Lung (tissue), 12 donors: ENCODE data around the gene FUCA1. TPM values are rescaled to one million over a fixed set of nuclear protein-coding genes. Genes with fewer than 3 reads are reported as not detected.

Experiments used
- ATAC-seq: fragments of 200-7000 bp; cut with Tn5 transposase; one replicate; pipeline ENCODE4 v1.9.1; 2020; ENCODE audit warnings: moderate number of reproducible peaks; ENCODE audit not compliant: insufficient read depth, low FRiP score
- DNase-seq, 3 donors: peaks; one replicate each; pipeline ENCODE4 v3.0.0-alpha.2; 2013 to 2017
- H3K27ac ChIP-seq, 2 donors: one replicate each; pipeline ENCODE4 v1.5.1; 2013; ENCODE audit warnings: mild to moderate bottlenecking in 2 of 2, moderate library complexity in 2 of 2, control low read depth in 1 of 2, inconsistent platforms in 1 of 2, low read depth in 1 of 2, low read length in 1 of 2
- H3K27me3 ChIP-seq, 3 donors: one replicate each; pipeline ENCODE4 v1.5.1; 2013; ENCODE audit warnings: low read length in 2 of 3; ENCODE audit not compliant: control insufficient read depth in 3 of 3, insufficient read depth in 3 of 3
- H3K36me3 ChIP-seq, 4 donors: one replicate each; pipeline ENCODE4 v1.5.1; 2013; ENCODE audit warnings: low read length in 4 of 4, mild to moderate bottlenecking in 1 of 4, moderate library complexity in 1 of 4; ENCODE audit not compliant: control insufficient read depth in 4 of 4, insufficient read depth in 4 of 4
- H3K4me1 ChIP-seq, 5 donors: one replicate each; pipeline ENCODE4 v1.5.1; 2013; ENCODE audit warnings: low read length in 5 of 5, mild to moderate bottlenecking in 2 of 5, moderate library complexity in 1 of 5; ENCODE audit not compliant: control insufficient read depth in 5 of 5, insufficient read depth in 5 of 5
- H3K4me3 ChIP-seq: one replicate; pipeline ENCODE4 v1.5.1; 2013; ENCODE audit warnings: mild to moderate bottlenecking, control low read depth, moderate library complexity
- H3K9ac ChIP-seq, 2 donors: one replicate each; pipeline ENCODE4 v1.5.1; 2013; ENCODE audit warnings: low read length in 2 of 2, control low read depth in 1 of 2; ENCODE audit not compliant: insufficient read depth in 1 of 2
- H3K9me3 ChIP-seq, 4 donors: one replicate each; pipeline ENCODE4 v1.5.1; 2013; ENCODE audit warnings: low read length in 3 of 4, mild to moderate bottlenecking in 1 of 4, moderate library complexity in 1 of 4; ENCODE audit not compliant: control insufficient read depth in 4 of 4, insufficient read depth in 3 of 4
- whole genome bisulfite sequencing, 2 donors: extraction: QIAGEN DNeasy Blood & Tissue Kit; methylation state at CpG; one replicate each; pipeline ENCODE4 v1.1.7; 2013; 5-methylcytosine and 5-hydroxymethylcytosine counted together
- polyA plus RNA-seq, 2 donors: library from polyadenylated mRNA; stranded (reverse); fragments of 200-250 nt; gene quantifications; one replicate each; pipeline ENCODE4 v1.2.1, GENCODE V29; 2013
- total RNA-seq, 2 donors: library from RNA; depleted of rRNA in 1 of 2; stranded (reverse); fragments of >200 nt in 1 of 2; gene quantifications; one replicate each; pipeline ENCODE4 v1.2.1, GENCODE V29; 2014 to 2021
- TF ChIP-seq, protein P1 (sequence below): IDR thresholded peaks from 2 replicates; pipeline ENCODE4 v1.5.1; 2012; ENCODE audit warnings: mild to moderate bottlenecking; ENCODE audit errors: control extremely low read depth, extremely low read depth
- donor health status: control.
- donor health status: control.
- donor health status: Bipolar disorder and iron deficiency.
- donor health status: healthy.
- donor health status: DM: yes; HTN: yes; CAD: no.

Gene FUCA1
- total and polyA plus RNA-seq, 4 donors: 31.2 to 41.1 (median 35.6) TPM

- H3K27me3 ChIP-seq: no peaks in the 10 kb centered on the region
- H3K9ac ChIP-seq: no peak overlapping the region
- ATAC-seq (no peak), DNase-seq (no peak)
- no peaks in the 10 kb centered on the region for H3K4me1 ChIP-seq
- no peaks in the 10 kb centered on the region for H3K9me3 ChIP-seq
- TF ChIP-seq, protein P1, sequence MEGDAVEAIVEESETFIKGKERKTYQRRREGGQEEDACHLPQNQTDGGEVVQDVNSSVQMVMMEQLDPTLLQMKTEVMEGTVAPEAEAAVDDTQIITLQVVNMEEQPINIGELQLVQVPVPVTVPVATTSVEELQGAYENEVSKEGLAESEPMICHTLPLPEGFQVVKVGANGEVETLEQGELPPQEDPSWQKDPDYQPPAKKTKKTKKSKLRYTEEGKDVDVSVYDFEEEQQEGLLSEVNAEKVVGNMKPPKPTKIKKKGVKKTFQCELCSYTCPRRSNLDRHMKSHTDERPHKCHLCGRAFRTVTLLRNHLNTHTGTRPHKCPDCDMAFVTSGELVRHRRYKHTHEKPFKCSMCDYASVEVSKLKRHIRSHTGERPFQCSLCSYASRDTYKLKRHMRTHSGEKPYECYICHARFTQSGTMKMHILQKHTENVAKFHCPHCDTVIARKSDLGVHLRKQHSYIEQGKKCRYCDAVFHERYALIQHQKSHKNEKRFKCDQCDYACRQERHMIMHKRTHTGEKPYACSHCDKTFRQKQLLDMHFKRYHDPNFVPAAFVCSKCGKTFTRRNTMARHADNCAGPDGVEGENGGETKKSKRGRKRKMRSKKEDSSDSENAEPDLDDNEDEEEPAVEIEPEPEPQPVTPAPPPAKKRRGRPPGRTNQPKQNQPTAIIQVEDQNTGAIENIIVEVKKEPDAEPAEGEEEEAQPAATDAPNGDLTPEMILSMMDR: no peak
- no peak overlapping the region for H3K4me3 ChIP-seq
- no peak overlapping the region for H3K27ac ChIP-seq
- peaks cover 10 to 35% (median 19%) of the 10 kb centered on the region in 4 donors for H3K36me3 ChIP-seq
- 94 to 96% methylated on average over 3 of the region's 3 CpGs for WGBS, 2 donors
These were observed 51.7 kb downstream of the FUCA1 start for GRCh38 chr1:23816361-23816760.

- ATAC-seq (no peak), DNase-seq (no peak)
- TF ChIP-seq, protein P1: no peak
- Histone ChIP-seq H3K4me1 (no peaks in the 10 kb centered on the region), H3K36me3 (peaks cover 10 to 33% (median 19%) of the 10 kb centered on the region in 4 donors), H3K9me3 (no peaks in the 10 kb centered on the region), H3K27me3 (no peaks in the 10 kb centered on the region), H3K27ac (no peak overlapping the region), H3K4me3 (no peak overlapping the region), H3K9ac (no peak overlapping the region)
- WGBS, 2 donors: 89 to 93% methylated on average over 4 of the region's 4 CpGs
These were observed 54.1 kb downstream of the FUCA1 start for GRCh38 chr1:23814016-23814415.

GRCh38 chr1:23810818-23811540, 57.1 kb downstream of the FUCA1 start:
- TF ChIP-seq, protein P1: peak; percentile 32
- DNase-seq: peak; percentile 26 to 39 (median 37)
- H3K4me3 ChIP-seq: no peak overlapping the region
- peak; percentile 72 for ATAC-seq
- no peaks in the 10 kb centered on the region for H3K4me1 ChIP-seq
- H3K27me3 ChIP-seq: no peaks in the 10 kb centered on the region
- peaks cover 8 to 28% (median 11%) of the 10 kb centered on the region in 4 donors for H3K36me3 ChIP-seq
- H3K9me3 ChIP-seq: no peaks in the 10 kb centered on the region
- H3K9ac ChIP-seq: no peak overlapping the region
- peak overlapping the region in 1 of 2 donors; percentile 1 for H3K27ac ChIP-seq
- WGBS, 2 donors: 28 to 59% methylated on average over 3 of the region's 3 CpGs

- 10 to 23% methylated on average over 6 of the region's 6 CpGs for WGBS, 2 donors
- Histone ChIP-seq H3K27me3 (no peaks in the 10 kb centered on the region), H3K4me3 (no peak overlapping the region), H3K4me1 (no peaks in the 10 kb centered on the region), H3K9me3 (no peaks in the 10 kb centered on the region), H3K36me3 (peaks cover 8 to 25% (median 10%) of the 10 kb centered on the region in 4 donors), H3K27ac (peak overlapping the region in 1 of 2 donors; percentile 25), H3K9ac (no peak overlapping the region)
- DNase-seq: peak; percentile 45 to 65 (median 53)
- peak; percentile 72 for ATAC-seq
- TF ChIP-seq, protein P1: peak; percentile 66
These were observed 58.3 kb downstream of the FUCA1 start for GRCh38 chr1:23809751-23810171.
